ENCODE measurements around the gene PITHD1. TPM values are rescaled to one million over a fixed set of nuclear protein-coding genes. Genes with fewer than 3 reads are reported as not detected.
A peak's percentile ranks its signal among the peaks of the same experiment; 100 is the strongest.

PITHD1 gene
- total RNA-seq, 2 donors from 2014 or later, result 30.3 to 39.6 TPM

- Histone ChIP-seq H3K27me3 (no peaks in the 10 kb centered on the region), H3K4me1 (peaks cover 0 to 36% of the 10 kb centered on the region in 2 donors), H3K36me3 (no peaks in the 10 kb centered on the region), H3K27ac (peak overlapping the region; percentile 92), H3K9me3 (no peaks in the 10 kb centered on the region), H3K4me3 (peak overlapping the region; percentile 92 to 98)
- no peak for DNase-seq (ENCODE audit: low spot score)
- no peak for TF ChIP-seq CTCF (IDR thresholded peaks at IDR 0.05)
Measured at GRCh38 chr1:23742670-23743286, 35.4 kb upstream of the PITHD1 start.

GRCh38 chr1:23743287-23744152 is 34.7 kb upstream of the PITHD1 start, which contains the start of gene ELOA:
TSS of gene ELOA (plus strand) at chr1:23743471. CDS start at chr1:23743504, 33 bp downstream.
- no peaks in the 10 kb centered on the region for H3K9me3 ChIP-seq
- DNase-seq (ENCODE audit: low spot score), result peak; percentile 63
- peak within 1 kb of the TSS; percentile 92 to 98 for H3K4me3 ChIP-seq
- H3K4me1 ChIP-seq, result peaks cover 0 to 43% of the 10 kb centered on the region in 2 donors
- peak within 1 kb of the TSS; percentile 92 for H3K27ac ChIP-seq
- no peak for TF ChIP-seq CTCF (IDR thresholded peaks at IDR 0.05)
- H3K27me3 ChIP-seq, result no peaks in the 10 kb centered on the region
- H3K36me3 ChIP-seq, result no peaks in the 10 kb centered on the region

- H3K4me1 ChIP-seq, result peaks cover 0 to 44% of the 10 kb centered on the region in 2 donors
- no peak overlapping the region for H3K27ac ChIP-seq
- H3K27me3 ChIP-seq, result no peaks in the 10 kb centered on the region
- TF ChIP-seq CTCF (IDR thresholded peaks at IDR 0.05), result no peak
- H3K9me3 ChIP-seq, result no peaks in the 10 kb centered on the region
- no peak for DNase-seq (ENCODE audit: low spot score)
- no peak overlapping the region for H3K4me3 ChIP-seq
- H3K36me3 ChIP-seq, result peaks cover under 1% of the 10 kb centered on the region
Measured at GRCh38 chr1:23745515-23745914, 32.7 kb upstream of the PITHD1 start.

- H3K9me3 ChIP-seq, result no peaks in the 10 kb centered on the region
- H3K27ac ChIP-seq, result no peak overlapping the region
- no peak for TF ChIP-seq CTCF (IDR thresholded peaks at IDR 0.05)
- H3K27me3 ChIP-seq, result no peaks in the 10 kb centered on the region
- peaks cover 26% of the 10 kb centered on the region for H3K36me3 ChIP-seq
- no peak for DNase-seq (ENCODE audit: low spot score)
- H3K4me3 ChIP-seq, result no peak overlapping the region
- peaks cover 0 to 36% of the 10 kb centered on the region in 2 donors for H3K4me1 ChIP-seq
Measured at GRCh38 chr1:23748016-23748415, 30.2 kb upstream of the PITHD1 start.

GRCh38 chr1:23751050-23751814 is 27.0 kb upstream of the PITHD1 start:
- Histone ChIP-seq H3K9me3 (no peaks in the 10 kb centered on the region), H3K36me3 (peaks cover 58% of the 10 kb centered on the region), H3K4me3 (no peak overlapping the region), H3K27me3 (no peaks in the 10 kb centered on the region), H3K4me1 (peaks cover 0 to 22% of the 10 kb centered on the region in 2 donors), H3K27ac (no peak overlapping the region)
- DNase-seq (ENCODE audit: low spot score), result no peak
- peak; percentile 19 to 67 for TF ChIP-seq CTCF (IDR thresholded peaks at IDR 0.05)
